GM19193 (cell line): Measurements from ENCODE around the gene USP16.
A peak's percentile ranks its signal among the peaks of the same experiment; 100 is the strongest.

Experiments used
- POLR2A ChIP-seq: IDR thresholded peaks from 4 replicates; pipeline ENCODE4 v1.6.1; 2011; ENCODE audit not compliant: insufficient read depth, insufficient read length; ENCODE audit errors: extremely low read depth

The USP16 gene

DNA sequence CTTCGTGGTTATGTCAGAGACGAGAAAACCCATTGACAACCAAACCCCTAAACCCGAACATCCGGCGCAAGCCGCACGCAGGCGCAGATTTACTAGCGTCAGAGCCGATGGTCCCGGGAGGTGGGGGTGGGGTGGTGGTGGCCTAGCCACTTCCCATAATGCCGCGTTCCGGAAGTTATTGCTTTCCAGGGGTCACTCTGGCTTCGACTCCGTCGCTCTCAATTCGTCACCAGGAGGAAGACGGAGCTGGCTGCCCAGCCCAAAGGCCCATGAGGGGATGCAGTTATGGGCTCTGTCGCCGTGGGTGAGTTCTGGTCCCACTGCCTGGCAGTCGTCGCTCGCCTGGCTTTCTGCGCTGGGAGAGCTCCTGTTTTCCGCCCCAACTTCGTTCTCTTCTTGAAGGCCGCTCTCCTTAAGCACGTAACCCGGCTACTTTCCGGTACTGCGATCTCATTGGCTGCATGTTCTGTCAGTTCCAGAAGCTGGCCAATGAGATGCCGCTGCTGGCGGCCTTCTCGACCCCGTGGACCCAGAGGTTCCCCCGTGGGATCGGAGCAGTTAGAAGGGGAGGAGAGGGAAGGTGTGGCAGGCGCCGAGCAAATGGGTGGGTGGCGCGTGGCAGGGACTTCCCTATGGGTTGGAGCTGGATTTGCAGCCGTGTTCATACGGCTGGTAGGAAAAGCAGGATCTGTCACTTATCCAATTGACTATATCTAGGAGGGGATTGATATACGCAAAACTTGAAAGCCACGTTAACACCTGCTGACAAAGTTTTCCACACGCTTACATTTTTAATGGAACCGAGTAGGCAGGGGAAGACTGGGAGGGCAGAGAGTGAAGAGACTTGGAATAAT is at the start of gene USP16:
Gene USP16, plus strand, starts transcription at position 195 of the 854 bp plus-strand sequence. CDS start 3,246 bp downstream, outside the sequence.
- peak; percentile 95 for TF ChIP-seq POLR2A

DNA sequence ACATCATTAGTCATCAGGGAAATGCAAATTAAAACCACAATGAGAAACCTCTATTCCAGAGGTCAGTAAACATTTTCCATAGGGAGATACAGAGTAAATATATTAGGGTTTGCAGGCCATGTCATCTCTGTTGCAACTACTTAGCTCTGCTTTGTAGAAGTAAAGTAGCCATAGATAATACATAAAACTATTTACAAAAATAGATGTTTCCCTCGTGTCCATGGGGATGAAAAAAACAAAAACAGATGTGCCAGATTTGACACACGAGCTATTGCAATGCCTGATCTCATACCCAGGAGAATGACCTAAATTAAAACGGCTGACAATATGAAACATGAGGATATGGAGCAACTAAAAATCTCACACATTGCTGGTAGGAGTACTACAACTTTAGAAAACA is 49.1 kb upstream of the USP16 start:
- TF ChIP-seq POLR2A, result no peak

DNA sequence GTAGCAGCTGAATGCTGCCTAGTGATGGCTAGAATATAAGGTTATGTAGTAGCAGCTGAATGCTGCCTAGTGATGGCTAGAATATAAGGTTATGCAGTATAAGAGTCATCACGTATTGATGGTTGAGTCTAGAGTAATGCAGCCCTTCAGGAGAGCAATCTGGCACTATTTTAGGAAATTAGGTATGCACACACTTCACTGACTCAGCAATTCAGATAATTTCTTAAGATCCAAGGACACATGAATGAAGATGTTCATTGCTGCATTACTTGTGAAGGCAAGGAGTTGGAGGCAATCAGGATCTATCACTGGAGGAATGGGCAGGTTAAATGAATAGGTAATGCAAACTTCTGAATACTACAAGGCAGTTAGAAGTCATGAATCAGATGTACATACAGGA is 45.4 kb upstream of the USP16 start:
- TF ChIP-seq POLR2A, result no peak

- TF ChIP-seq POLR2A, result no peak
Observed at GRCh38 chr21:28982637-28983036, 41.8 kb upstream of the USP16 start.

- TF ChIP-seq POLR2A, result no peak
Observed at GRCh38 chr21:28986677-28987076, 37.8 kb upstream of the USP16 start.

DNA sequence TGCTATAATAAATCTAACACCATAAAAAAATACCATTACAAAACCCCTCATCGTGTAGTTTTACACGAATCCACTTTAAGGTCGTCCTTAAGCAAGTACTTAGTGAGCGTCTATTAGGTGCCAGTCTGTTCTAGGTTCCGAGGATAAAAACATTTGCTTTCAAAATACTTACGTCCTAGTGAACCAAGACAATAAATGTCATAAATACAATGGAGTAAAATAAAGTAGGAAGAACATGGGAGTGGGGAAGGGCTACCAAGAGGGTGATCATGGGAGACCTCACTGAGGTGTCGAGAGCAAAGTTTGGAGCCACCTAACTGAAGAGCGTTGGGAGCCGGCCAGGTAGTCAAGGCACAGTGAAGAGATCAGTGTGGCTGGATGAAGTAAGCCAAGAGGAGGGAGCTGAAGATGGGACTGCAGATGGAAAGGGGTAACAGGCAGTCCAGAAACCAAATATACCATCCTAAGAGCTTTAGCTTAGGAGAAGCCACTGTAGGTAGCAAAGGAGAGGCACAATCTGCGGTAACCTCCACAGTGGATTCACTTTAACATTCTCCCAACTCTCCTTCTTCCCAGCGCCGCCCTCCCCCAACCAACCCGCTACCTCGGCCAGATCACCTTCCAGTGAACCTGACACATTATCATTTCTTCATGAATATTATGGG is 32.5 kb upstream of the USP16 start:
- no peak for TF ChIP-seq POLR2A

- peak; percentile 89 for TF ChIP-seq POLR2A
Observed at GRCh38 chr21:28992526-28993292, 31.8 kb upstream of the USP16 start, which contains the start of gene LTN1. TSS of gene LTN1 (minus strand) at chr21:28992877. CDS start at chr21:28992805, 72 bp downstream.

DNA sequence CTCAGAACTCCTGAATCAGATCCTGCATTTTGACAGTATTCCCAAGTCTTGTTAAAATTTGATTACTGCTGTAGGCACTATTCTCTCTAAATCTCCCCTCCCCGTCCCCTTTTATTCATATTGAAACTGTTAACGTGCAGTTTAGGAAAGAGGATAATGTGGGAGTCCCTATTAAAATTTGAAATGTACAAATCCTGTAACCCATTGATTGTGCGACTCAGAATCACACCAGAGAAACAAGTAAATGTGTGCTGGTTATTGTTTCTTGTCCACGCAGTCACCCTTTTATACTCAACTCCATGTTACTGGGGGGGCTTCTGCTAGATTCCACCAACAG is 31.2 kb upstream of the USP16 start:
- TF ChIP-seq POLR2A, result no peak

GRCh38 chr21:29002442-29003144 is 21.9 kb upstream of the USP16 start:
- TF ChIP-seq POLR2A, result peak; percentile 99

- TF ChIP-seq POLR2A, result no peak
Observed at GRCh38 chr21:29005696-29006095, 18.8 kb upstream of the USP16 start.

GRCh38 chr21:29007135-29007534 is 17.3 kb upstream of the USP16 start:
- TF ChIP-seq POLR2A, result no peak

- no peak for TF ChIP-seq POLR2A
Observed at GRCh38 chr21:29007810-29008209, 16.7 kb upstream of the USP16 start.

DNA sequence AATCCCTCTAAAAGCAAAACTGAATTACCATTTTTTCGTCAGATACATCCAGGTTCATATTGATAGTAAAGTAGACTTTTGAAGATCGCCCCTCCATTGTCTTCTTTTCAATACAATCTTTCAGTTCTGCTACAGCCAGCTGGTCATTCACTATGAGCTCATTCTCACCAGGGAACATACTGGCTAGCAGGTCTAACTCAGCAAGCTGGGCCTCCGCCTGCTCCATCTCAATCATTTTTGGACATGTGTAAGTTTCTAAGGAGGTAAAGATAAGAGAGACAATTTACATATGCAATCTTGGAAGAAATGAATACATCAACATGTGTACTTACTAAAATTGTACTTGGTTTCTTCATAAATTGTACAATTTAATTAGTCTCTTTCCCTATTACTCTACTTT is 16.1 kb upstream of the USP16 start:
- no peak for TF ChIP-seq POLR2A

- no peak for TF ChIP-seq POLR2A
Observed at GRCh38 chr21:29017639-29018237, 6.7 kb upstream of the USP16 start.
